GM18499 (cell line): ENCODE measurements around the gene BICD1.

Experiments used
- ATAC-seq: cut with Tn5 transposase; IDR thresholded peaks from one replicate; pipeline ENCODE4 v1.9.1; 2021; ENCODE audit warnings: moderate number of reproducible peaks; ENCODE audit not compliant: insufficient read depth, unreplicated experiment

Gene BICD1

GRCh38 chr12:32382226-32382625, 275.6 kb downstream of the BICD1 start:
- no peak for ATAC-seq

- ATAC-seq = no peak
Measured at GRCh38 chr12:32390572-32391219, 284.0 kb downstream of the BICD1 start.

GRCh38 chr12:32395026-32395425, 288.4 kb downstream of the BICD1 start:
- ATAC-seq = no peak

GRCh38 chr12:32397696-32398095, 291.0 kb downstream of the BICD1 start:
- ATAC-seq = no peak

DNA sequence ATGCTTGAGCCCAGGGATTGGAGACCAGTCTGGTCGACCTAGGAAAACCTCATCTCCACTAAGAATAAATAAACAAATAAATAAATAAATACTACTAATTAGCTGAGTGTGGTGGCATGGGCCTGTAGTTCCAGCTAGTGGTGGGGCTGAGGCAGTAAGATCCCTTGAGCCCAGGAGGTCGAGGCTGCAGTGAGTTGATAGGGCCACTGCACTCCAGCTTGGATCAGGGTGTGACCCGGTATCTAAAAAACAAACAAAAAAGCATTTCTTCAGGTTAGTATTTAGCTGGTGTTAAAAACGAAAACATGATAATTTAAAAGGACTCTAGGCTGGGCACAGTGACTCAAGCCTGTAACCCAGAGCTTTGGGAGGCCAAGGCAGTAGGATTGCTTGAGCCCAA, 291.5 kb downstream of the BICD1 start:
- no peak for ATAC-seq

- no peak for ATAC-seq
Measured at GRCh38 chr12:32398816-32399369, 292.2 kb downstream of the BICD1 start.

- ATAC-seq = peak; percentile 66
Measured at GRCh38 chr12:32399370-32400113, 292.9 kb downstream of the BICD1 start, which contains the start of gene FGD4. Gene FGD4 (plus strand): TSS chr12:32399558.

DNA sequence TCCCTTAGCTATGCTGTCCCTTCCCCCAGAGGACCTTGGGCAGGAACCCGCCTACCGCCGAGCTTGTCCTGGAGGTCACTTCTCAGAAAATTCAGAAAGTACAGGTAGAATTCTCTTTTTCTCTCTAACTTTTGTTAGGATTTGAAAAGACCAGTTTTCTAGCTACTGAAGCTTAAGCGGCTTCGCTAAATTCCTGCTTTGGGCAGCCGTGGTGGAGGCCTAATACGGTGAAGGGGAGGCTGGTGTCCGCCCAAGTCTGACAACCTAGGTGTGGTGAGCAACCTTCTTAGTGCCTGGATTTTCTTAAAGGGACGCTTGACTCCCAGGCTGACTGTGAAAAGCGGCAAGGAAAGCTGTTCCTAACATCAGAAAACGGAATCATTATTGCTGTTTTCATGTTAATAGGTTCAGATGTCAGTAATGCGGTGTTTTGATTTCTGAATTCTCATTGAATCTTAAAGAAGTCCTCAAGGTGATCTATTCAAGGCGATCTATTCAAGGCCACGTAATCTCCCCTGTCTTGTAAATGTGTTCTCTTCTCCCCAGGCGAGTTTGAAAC, 293.5 kb downstream of the BICD1 start:
- no peak for ATAC-seq

DNA sequence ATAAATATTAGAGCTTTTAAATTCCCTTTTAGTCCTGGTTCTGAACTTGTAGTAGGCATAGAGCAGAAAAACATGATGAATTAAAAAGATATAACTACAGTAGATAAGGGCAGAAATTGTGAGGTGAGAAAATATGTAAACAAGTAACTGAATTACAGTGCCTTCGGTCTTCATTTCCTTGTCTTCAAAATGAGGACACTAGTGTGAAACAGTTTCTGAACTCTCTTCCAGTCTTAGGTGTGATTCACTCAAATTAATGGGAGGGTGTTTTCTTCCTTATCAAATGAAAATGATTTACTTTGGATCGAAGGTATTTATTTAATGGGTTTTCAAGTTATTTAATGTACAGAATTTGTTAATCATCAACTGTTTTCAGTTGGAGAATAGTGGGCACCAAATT, 294.2 kb downstream of the BICD1 start:
- ATAC-seq = no peak

DNA sequence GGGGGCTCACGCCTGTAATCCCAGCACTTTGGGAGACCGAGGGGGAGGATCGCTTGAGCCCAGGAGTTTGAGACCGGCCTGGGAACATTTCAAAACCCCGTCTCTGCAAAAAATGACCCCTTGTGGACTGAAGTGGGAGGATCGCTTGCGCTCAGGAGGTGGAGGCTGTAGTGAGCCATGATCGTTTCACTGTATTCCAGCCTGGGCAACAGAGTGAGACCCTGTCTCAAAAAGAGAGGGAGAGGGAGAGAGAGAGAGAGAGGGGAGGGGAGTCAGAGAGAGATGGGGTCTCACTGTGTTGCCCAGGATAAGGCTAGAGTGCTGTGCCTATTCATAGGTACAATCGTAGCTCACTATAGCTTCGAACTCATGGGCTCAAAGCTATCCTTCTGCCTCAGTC, 295.5 kb downstream of the BICD1 start:
- no peak for ATAC-seq

GRCh38 chr12:32402946-32403345, 296.3 kb downstream of the BICD1 start:
- ATAC-seq = no peak

DNA sequence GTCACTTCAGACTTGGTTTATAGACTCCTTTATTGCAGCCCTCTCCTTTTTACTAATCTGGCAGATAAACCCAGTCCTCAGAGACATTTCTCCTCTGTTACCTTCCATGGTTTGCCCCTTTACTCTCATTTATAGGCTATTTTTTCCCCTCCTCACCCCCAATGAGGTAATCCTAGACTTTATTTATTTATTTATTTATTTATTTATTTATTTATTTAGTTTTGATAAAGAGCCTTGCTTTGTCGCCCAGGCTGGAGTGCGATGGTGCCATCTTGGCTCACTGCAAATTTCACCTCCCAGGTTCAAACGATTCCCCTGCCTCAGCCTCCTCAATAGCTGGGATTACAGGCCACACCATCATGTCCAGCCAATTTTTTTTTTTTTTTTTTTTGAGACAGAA, 301.1 kb downstream of the BICD1 start:
- ATAC-seq = no peak

GRCh38 chr12:32413412-32413811, 306.8 kb downstream of the BICD1 start:
- ATAC-seq = no peak

GRCh38 chr12:32418221-32418620, 311.6 kb downstream of the BICD1 start:
- ATAC-seq = no peak

- ATAC-seq = no peak
Measured at GRCh38 chr12:32418903-32419519, 312.4 kb downstream of the BICD1 start.

GRCh38 chr12:32419520-32419960, 312.9 kb downstream of the BICD1 start:
- ATAC-seq = no peak

GRCh38 chr12:32420356-32420755, 313.7 kb downstream of the BICD1 start:
- no peak for ATAC-seq

- ATAC-seq = no peak
Measured at GRCh38 chr12:32423559-32423958, 316.9 kb downstream of the BICD1 start.

DNA sequence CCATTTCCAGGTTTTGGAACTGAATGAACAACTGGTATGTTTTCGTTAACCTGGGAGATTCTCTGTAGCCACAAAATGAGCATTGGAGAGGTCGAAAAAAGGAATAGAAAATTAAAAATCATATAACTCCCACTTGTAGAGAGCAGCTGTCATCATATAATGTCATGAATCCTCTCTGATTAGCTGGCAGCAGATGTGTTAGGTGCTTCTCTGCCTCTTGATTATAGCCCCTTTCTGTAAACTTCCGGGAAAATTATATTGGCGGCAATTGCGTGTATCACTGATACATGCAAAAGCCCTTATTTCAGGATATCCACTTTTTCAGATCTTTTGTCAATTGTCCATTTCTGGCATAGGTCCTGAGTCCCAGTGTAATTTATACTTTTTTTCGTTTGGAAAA, 324.4 kb downstream of the BICD1 start:
- no peak for ATAC-seq
